C1 segment of cervical spinal cord (tissue), 14 donors: ENCODE results near the gene GPRC6A.

Experiments
- DNase-seq, 14 donors: peaks; one replicate each; lab custom pipeline; 2025; lab: John Stamatoyannopoulos, UW

GPRC6A gene

DNA sequence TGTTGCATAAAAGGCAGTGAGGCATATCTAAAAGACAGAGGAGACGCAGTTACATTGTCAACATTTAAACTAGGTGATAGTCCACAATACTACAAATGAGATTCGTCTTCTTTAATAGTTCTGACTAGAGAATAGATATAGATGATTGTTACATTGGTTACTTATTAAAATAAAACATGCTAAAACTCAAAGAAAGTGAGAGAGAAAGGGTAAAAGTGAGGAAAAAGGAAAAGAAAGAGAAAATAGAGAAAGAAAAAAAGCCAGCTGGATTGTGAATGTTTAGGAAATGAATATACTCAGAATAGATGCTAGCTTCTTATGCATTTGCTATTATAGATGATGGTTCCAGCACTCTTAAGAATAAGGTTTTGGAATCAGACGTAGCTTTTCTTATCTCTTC, 35.7 kb downstream of the GPRC6A start:
- DNase-seq: no peak

DNA sequence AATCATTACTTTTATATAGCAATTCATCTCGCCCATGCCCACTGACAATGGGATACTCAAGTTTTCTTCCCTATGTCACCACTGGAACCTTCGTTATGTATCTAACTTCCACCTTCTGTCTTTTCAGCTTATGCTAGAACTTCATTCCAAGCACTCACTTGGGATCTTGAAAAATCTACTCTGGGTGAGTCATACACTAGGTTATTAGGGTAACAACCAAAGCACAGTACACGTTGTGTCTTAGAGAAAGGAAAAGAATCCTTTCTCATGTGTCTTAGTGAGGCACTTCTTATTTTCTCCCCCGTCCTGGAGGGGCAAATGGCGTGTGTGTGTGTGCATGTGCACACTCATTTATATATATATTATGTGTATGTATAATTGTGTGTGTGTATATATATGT, 45.0 kb downstream of the GPRC6A start:
- DNase-seq: no peak

DNA sequence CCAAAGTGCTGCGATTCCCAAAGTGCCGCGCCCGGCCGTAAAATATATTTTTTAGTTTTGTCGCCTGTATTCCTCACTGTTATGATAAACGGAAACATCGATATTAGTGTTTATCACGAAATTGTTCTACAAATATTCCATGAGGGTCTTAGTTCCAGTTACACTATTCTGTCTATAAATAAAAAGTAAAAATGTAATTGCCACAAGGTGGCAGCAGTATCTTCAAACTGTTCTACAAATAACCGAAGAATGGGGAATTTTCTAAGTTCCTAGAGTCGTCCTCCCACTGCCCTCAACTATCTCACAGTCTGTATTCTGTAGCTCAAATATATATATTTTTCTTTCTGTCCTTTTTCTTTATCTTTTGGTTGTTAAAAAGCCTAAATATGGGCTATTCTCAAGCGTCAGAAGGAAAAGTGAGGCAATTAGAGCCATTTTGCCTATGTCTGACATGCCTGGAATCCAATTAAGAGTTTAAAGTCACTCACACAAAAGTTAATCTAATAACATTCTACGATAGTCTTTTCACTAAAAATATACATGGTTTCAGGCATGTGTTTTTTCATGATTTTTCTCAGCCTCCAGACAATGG, 49.2 kb downstream of the GPRC6A start:
- no peak for DNase-seq

DNA sequence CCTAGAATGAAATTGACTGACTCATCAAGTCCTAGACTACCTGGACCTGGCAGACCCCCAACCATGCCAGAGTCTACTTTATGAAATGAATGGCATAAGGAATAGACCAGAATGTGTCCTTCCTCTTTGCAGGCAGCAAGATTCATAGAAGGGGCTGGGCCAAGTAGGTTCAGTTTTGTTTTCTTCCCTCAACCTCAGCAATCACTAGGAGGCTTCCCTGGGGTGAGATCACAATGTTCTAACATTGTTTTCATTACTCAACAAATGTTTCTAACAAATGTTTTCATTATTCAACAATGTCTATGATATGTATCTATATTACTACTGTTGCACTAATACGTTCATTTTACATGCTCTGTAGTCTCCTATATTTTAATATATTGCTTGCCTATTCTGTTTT, 55.0 kb downstream of the GPRC6A start:
- DNase-seq: no peak

DNA sequence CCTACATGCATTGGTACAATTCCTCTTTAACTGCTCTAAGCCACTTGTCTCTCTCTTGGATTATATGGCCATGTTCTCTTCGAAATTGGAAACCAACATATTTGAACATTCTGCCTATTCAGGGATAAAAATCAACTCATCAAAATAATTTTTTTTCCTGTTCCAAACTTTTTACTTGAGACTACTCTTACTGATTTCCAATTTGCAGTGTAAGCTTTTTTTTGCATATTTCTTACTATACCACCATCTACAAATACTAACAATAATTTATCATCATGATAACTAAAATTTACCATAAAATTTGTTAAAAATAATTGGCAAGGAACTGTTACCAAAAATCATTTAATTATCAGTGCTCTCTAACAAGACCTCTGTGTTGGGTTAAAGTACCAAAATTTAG, 56.4 kb downstream of the GPRC6A start:
- no peak for DNase-seq

DNA sequence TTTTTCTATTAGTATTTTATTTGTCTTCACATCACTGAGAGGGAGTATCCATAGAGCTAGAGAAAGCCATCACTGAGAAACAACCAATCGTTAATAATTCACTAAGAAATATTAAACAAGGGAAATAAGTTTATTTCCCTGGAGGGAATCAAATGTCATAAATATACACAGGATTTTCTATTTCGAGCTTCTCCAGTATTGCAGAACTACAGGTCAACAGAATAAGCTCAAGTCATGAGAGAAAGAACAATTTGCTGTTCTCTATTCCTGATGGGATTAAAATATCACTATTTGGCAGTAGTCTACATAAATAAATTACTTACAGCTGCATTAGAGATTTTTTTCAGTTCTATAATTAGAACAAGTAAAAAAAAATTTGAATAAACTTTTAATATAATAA, 61.2 kb downstream of the GPRC6A start:
- DNase-seq: no peak

DNA sequence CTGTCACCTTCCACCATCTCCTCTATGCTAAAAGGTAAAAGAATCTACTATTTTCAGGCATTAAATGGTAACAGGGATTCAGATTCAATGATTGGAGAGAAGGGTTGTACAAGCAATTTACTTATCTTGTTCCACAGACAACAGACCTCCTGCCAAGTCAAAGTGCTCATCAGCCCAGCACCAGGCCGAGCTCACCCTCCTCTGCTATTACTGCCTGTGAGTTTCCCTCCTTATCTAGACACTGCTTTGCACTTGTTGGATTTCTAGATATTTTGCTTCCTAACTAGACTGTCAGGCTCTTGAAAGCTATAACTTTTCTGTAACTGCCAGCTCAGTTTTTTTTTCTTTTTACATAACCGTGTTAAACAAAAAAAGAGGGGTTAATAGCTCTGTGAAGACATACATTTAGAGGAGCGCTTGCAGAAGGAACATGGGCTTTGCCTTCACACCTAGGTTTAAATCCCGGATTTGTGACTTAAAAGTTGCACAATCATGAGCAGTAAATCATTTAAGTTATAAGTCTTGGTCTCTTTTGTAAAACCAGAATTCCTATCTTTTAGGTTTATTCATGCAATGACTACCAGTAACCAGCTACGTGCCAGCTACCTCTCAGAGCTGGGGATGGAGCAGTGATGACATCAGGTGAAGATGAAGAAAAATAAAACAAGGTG, 62.2 kb downstream of the GPRC6A start:
- DNase-seq: no peak

DNA sequence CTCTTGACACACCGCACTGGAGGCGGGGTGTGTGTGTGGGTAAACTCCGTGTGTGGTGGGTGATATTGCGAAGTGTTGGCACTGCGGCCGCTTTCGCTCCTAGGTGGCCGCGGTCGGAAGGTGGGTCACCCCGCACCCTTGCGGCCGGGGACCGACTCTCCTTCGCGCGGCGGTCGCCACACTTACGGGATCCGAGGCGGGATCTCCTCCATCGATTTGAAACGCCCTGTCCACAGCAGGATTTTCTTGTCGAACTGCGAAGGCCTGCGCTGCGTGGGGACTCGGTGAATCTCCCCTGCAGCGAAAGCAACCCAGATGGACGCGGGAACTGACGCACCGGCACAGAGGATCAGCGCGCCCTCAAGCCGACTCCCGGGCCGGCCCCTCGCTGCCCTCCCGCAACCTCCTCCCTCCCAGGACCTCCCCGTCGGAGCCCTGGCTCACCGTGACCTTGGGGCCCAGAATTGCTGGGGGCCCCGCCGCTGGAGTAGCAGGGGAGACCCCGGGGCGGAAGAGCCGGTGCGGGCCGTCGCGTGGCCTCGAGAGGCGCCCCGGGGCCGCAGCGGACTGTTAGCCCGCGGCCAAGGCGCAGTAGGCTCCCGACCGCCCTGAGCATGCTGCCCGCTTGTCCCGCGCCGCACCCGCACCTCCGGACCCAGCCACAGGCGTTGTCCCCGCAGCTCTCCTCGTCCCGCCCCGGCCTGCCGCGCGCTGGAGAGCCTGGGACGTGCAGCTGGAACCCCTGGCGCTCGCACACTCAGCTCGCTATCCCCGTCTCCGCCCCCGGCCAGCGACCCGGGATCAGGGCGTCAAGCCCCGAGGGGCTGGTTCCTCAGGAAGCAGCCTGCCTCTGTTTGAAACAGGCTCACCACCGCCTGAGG, 63.7 kb downstream of the GPRC6A start, which contains the start of gene FAM162B:
TSS of gene FAM162B (minus strand) at position 759 of the 881 bp plus-strand sequence. CDS start at position 616, 143 bp downstream.
- no peak for DNase-seq

DNA sequence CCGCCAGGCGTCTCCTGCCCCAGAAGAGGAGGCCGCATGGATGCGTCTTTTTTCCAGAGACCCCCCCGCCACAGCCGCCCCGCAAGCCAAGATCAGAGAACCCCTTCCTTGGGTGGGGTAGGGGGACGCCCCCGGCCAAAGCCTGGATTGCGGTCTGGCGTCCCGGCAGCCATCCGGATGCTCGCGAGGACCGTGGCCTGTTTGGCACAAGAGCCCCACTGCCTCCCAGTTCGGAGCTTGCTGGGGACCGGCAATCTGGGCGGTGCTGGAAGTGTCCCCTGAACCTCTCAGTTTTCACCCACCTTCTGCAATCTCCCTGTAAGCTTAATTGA, 64.3 kb downstream of the GPRC6A start:
- no peak for DNase-seq

DNA sequence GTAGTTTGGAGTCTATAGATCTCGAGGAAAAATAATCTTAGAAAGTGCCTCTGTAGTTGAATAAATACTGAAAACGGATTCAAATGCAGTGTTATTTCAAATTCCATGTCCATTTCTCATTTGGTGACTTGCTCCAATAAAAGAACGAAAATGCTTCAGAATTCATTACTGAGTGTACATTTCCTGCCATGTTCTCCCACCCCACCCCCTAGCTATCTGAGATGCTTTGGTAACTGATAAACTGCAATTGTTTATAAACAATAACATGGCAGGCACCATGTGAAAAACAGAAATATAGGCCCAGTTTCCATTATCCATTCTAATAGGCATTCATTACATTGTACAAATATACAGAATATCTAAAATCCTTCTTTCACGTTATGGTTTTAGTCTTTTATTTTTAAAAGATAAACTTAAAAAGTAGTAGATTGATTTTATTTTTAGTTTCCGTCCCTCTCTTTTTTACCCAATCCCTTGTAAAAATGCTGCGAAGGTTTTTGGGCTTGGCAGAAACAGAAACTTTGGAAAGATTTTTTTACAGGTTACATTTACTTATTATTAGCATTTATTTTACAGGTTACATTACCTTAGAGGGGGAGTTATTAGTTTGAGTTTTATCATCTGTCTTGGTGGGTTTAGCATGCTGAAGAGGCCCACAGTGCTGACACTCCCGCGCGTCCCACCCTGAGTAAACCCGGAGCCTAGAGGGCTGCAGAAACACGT, 64.8 kb downstream of the GPRC6A start:
- no peak for DNase-seq

DNA sequence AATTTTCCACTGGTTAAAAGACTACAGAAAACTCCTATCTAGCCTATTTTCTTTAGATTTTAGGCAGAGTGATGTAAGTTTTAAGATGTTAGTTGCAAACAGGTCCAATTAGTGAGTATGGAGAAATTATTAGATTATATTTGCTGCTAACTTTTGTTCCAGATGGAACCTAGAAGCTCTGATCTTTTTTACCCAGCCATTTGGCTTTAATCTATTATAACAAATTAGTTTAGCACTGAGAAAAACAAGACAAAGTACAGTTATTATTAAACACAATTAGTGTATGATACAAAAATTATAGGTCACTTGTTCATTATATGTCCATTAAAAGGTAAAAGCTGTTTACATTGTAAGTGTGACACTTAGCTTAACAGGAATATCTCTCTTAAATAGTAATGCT, 65.8 kb downstream of the GPRC6A start:
- no peak for DNase-seq

DNA sequence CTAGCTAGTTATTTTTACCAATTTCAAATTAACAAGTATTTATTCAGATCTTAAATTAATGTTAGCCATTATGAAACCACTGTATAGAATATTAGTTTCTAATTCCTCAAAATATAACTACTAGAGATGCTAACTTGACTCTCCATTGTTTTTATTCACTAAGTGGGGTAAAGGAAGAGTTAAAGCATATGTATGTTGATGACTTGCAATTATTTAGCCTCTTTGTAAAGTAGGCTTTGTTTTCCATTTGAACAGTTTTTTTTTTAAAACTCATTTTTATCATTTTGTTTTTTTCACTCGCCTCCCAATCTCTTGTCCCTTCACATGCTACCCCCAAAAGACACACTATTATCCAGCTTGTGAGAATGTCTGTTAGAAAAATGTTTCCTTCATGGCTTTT, 66.6 kb downstream of the GPRC6A start:
- DNase-seq: no peak

DNA sequence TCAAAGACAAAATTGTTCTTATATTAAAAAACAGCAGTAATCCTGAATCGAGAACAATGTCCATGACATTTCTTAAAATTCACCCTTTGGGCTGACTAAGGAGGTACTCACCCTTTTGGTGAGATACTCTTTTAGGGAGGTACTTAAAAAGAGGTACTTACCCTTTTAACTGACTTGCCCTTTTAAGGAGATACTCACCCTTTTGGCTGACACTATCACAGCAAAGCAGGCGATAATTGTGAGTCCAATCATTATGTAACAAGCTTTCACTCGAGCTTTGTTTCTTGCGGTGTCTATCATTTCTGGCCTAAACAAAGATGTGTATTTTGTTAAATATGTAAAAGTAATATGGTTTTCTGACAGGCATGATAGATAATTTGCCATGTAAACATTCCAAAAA, 67.1 kb downstream of the GPRC6A start:
- no peak for DNase-seq

DNA sequence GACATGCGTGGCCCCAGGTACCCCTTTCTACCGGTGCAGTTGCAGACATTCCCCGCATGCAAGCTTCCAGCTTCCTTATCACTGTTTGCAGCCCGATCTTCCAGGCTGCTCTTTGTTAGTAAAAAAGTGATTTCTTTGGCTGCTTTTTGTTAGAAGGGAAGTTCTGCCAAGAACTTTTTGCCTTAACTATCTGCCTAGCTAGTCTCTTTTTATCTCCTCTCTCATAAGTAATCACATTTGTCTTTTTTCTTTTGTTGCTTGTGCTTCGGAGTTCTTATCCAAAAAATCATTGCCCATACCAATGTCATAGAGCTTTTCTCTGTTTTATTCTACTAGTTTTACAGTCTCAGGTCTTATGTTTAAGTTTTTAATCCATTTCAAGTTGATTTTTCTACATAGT, 83.7 kb downstream of the GPRC6A start:
- DNase-seq: no peak
